ENCODE results near the gene GINS3. TPM values are rescaled to one million over a fixed set of nuclear protein-coding genes. Genes with fewer than 3 reads are reported as not detected.

Gene GINS3
- total and polyA plus RNA-seq, 10 of the 15 experiments (the other 5 are each of a cell fraction or from before 2014, with no cell fraction given), result 13.6 to 22.4 (median 15.6) TPM

DNA sequence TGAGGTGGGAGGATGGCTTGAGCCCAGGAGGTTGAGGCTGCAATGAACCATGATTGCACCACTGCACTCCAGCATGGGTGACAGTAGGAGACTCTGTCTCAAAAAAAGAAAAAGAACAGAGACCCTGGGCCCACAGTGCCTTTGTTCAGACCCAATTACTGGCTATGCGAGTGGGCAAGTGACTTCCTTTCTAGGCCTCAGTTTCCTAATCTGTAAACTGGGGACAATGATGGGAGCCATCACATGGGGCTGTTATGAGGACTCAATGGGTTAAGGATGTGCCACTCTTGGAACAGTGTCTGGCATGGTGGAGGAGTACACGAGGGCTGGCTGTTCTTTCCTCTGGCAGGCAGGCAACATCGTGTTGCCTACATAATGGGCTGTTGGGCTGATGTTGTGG, 60.4 kb downstream of the GINS3 start (continued):
- TF ChIP-seq, protein P1, sequence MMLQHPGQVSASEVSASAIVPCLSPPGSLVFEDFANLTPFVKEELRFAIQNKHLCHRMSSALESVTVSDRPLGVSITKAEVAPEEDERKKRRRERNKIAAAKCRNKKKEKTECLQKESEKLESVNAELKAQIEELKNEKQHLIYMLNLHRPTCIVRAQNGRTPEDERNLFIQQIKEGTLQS (IDR thresholded peaks at IDR 0.05; ENCODE audit: borderline replicate concordance, extremely low read depth, low read depth, low read length), result no peak
- no peak for TF ChIP-seq NBN (IDR thresholded peaks at IDR 0.05)
- no peak for TF ChIP-seq RELA (IDR thresholded peaks at IDR 0.05; ENCODE audit: borderline replicate concordance, partially characterized antibody)
- TF ChIP-seq RCOR1 (conservative IDR thresholded peaks at IDR 0.05; ENCODE audit: low read depth, low read length), result no peak
- TF ChIP-seq, protein P2, sequence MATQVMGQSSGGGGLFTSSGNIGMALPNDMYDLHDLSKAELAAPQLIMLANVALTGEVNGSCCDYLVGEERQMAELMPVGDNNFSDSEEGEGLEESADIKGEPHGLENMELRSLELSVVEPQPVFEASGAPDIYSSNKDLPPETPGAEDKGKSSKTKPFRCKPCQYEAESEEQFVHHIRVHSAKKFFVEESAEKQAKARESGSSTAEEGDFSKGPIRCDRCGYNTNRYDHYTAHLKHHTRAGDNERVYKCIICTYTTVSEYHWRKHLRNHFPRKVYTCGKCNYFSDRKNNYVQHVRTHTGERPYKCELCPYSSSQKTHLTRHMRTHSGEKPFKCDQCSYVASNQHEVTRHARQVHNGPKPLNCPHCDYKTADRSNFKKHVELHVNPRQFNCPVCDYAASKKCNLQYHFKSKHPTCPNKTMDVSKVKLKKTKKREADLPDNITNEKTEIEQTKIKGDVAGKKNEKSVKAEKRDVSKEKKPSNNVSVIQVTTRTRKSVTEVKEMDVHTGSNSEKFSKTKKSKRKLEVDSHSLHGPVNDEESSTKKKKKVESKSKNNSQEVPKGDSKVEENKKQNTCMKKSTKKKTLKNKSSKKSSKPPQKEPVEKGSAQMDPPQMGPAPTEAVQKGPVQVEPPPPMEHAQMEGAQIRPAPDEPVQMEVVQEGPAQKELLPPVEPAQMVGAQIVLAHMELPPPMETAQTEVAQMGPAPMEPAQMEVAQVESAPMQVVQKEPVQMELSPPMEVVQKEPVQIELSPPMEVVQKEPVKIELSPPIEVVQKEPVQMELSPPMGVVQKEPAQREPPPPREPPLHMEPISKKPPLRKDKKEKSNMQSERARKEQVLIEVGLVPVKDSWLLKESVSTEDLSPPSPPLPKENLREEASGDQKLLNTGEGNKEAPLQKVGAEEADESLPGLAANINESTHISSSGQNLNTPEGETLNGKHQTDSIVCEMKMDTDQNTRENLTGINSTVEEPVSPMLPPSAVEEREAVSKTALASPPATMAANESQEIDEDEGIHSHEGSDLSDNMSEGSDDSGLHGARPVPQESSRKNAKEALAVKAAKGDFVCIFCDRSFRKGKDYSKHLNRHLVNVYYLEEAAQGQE (IDR thresholded peaks at IDR 0.05; ENCODE audit: low read depth, low read length), result no peak
- TF ChIP-seq ZNF207 (IDR thresholded peaks at IDR 0.05; ENCODE audit: borderline replicate concordance), result no peak
- TF ChIP-seq ZSCAN29 (IDR thresholded peaks at IDR 0.05), result no peak
- no peak for TF ChIP-seq EED (IDR thresholded peaks at IDR 0.05; ENCODE audit: low read depth)
- TF ChIP-seq, protein P3, sequence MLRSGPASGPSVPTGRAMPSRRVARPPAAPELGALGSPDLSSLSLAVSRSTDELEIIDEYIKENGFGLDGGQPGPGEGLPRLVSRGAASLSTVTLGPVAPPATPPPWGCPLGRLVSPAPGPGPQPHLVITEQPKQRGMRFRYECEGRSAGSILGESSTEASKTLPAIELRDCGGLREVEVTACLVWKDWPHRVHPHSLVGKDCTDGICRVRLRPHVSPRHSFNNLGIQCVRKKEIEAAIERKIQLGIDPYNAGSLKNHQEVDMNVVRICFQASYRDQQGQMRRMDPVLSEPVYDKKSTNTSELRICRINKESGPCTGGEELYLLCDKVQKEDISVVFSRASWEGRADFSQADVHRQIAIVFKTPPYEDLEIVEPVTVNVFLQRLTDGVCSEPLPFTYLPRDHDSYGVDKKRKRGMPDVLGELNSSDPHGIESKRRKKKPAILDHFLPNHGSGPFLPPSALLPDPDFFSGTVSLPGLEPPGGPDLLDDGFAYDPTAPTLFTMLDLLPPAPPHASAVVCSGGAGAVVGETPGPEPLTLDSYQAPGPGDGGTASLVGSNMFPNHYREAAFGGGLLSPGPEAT (IDR thresholded peaks at IDR 0.05; ENCODE audit: low read depth), result no peak
- TF ChIP-seq, protein P4, sequence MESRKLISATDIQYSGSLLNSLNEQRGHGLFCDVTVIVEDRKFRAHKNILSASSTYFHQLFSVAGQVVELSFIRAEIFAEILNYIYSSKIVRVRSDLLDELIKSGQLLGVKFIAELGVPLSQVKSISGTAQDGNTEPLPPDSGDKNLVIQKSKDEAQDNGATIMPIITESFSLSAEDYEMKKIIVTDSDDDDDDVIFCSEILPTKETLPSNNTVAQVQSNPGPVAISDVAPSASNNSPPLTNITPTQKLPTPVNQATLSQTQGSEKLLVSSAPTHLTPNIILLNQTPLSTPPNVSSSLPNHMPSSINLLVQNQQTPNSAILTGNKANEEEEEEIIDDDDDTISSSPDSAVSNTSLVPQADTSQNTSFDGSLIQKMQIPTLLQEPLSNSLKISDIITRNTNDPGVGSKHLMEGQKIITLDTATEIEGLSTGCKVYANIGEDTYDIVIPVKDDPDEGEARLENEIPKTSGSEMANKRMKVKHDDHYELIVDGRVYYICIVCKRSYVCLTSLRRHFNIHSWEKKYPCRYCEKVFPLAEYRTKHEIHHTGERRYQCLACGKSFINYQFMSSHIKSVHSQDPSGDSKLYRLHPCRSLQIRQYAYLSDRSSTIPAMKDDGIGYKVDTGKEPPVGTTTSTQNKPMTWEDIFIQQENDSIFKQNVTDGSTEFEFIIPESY (IDR thresholded peaks at IDR 0.05), result no peak
- TF ChIP-seq, protein P5, sequence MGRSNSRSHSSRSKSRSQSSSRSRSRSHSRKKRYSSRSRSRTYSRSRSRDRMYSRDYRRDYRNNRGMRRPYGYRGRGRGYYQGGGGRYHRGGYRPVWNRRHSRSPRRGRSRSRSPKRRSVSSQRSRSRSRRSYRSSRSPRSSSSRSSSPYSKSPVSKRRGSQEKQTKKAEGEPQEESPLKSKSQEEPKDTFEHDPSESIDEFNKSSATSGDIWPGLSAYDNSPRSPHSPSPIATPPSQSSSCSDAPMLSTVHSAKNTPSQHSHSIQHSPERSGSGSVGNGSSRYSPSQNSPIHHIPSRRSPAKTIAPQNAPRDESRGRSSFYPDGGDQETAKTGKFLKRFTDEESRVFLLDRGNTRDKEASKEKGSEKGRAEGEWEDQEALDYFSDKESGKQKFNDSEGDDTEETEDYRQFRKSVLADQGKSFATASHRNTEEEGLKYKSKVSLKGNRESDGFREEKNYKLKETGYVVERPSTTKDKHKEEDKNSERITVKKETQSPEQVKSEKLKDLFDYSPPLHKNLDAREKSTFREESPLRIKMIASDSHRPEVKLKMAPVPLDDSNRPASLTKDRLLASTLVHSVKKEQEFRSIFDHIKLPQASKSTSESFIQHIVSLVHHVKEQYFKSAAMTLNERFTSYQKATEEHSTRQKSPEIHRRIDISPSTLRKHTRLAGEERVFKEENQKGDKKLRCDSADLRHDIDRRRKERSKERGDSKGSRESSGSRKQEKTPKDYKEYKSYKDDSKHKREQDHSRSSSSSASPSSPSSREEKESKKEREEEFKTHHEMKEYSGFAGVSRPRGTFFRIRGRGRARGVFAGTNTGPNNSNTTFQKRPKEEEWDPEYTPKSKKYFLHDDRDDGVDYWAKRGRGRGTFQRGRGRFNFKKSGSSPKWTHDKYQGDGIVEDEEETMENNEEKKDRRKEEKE (IDR thresholded peaks at IDR 0.05), result no peak
